Astrocyte of the hippocampus (primary cell): ENCODE results near the gene RBM18.

Source experiments
- DNase-seq: peaks from one replicate; pipeline ENCODE4 v3.0.0; 2011; ENCODE audit warnings: low read depth, low spot score

The RBM18 gene

DNA sequence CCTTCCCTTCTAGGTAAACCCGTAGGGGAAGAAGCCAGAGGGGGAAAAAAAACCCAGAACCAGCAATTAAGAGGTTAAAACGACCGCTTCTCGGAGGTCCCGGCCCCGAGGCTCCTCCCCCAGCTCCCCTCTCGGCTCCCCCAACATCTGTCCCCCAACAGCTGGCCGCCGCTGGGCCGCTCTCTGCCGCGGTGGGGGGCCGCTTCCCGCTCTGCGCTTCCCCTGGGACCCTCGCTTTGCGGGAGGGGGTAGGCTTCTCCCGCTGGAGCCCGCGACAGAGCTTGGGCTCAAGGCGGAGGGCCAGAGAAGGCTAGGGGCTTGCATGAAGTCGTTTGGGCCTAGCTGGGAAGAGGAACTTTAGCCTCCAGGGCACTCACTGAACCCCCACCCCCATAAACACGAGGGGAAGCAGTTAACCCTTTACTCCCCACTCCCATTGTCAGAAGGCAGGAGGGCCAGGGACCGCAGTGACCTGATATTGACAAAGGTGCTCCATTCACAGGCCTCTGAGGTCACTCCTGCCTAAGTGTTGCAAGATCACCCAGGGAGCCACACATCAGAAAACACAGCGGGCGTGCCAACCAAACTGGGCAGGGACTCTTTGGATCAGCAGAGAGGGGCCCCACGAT is 43.3 kb downstream of the RBM18 start:
- DNase-seq: no peak

- no peak for DNase-seq
Measured at GRCh38 chr9:122220673-122221182, 43.9 kb downstream of the RBM18 start.

GRCh38 chr9:122219856-122220672 is 44.6 kb downstream of the RBM18 start:
- DNase-seq: peak; percentile 41

DNA sequence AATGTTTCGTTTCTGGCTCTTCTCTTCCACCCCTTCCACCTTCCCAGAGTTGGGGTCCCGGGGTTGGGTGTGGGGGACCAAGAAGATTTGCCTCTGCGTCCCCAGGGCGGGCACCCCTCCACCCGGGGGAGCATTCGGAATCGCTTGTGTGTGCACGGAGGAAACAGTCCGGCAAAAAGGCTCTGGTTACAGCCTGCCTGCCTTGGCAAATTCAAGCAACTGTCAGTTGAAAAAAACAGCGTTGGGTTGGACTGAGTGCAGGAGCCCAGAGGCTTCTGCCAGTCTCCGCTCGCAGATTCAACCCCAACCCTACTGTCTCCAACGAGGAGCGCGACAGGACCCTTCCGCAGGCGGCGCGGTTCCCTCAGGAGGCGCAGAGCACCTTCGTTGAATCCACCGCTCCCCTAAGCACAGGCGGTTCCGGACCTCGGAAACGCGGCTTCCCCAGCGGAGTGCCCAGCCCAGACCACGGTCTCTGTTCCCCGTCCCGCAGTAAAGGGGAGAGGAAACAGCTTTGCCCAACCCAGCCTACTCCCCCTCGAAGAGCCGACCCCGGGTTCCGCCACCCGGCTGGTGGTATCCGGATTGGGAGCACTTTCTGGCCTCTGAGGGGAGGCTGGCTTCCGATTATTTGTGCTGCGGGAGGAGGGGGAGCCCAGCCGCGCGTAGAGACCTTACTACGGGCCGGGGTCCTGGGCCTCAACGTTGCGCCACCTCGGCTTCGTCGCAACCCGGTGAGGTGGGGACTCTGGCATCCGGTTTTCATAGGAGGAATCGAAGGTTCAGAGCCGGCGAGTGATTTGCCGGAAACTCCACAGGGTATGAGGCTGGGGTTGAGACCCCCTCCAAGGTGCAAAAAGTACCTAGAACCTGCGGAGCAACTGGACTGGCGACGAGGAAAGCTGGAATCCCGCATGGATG is 45.4 kb downstream of the RBM18 start:
- DNase-seq: peak; percentile 42

DNA sequence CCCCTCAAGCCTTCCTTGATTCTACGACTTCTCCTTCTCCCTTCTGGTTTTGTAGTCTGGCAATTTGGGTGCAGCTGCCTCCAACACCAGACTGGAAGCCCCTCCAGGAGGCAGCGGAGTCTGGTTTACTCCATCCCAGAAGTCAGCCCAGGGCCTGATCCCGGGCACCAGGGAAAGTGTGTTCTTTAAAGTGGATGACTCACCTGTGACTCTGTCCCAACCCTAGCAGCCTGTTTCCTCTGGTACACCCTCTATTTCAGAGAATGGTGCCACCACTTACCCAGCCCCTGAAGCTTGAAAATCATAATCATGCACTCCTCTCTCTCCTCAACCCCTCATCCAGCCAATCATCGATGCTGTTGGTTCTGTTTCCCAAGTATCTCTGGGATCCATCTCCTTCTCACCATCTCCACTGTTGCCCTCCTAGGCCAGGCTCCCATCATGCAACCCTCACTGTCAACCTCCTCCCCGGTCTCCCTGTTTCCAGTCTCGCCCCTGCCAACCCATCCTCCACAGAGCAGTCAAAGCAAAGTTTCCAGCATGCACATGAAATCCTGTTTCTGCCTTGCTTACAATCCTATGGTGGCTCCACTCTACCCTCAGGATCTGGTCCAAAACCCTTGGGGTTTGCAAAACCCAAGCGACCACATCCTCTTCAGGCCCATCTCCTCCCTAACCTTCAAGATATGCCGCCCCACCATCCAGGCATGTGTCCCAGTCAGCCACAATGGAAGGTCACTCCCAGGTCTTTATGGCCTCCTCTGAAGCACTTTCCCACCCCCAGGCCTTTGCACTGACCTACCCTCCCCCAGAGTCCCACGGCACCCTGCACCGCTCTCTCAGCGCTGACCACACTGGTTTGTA is 46.3 kb downstream of the RBM18 start:
- no peak for DNase-seq

DNA sequence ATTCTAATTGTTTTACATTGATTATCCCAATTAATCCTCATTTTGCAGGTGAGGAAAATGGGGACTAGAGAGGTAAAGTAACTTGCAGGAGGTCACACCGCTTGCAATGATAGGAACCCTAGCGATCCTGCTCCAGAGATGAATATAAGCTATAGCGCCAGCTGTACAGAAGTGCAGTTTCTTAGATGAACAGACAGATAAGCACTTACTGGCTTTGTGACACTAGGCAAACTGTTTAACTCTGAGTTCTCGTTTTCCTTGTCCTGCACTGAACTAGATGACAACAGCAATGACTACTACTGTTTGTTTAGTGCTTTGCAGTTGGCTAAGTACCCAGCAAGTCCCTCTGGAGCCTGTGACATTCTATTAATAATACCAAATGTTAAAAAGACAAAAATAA is 47.0 kb downstream of the RBM18 start:
- no peak for DNase-seq

DNA sequence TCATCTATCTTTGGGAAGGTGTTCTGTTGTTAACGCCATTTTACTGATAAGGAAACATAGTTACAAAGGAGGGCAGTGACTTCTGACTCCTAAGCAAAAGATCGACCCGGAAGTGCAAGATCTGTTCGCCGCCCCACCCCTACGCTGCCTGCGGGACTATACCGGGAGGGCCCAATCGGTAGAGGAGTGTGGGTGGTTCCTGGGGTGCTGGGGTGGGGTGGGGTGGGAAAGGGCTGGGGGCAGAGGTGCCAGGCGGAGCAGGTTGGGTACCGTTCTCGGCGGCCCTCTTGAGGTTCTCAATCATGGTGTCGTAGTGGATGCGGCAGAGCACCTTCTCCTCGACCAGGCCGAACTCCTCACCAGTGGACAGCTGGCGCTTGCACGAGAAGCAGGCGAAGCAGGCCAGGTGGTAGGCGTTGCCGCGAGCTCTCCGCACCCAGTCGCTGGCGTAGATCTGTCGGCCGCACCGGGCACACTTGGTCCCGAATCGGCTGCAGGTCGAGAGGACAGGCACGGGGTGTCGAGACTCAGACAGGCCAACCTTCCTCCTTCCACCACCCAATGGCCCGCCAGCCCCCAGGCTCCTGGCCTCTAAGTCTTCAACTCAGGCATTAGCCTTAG is 47.7 kb downstream of the RBM18 start:
- DNase-seq: no peak

DNA sequence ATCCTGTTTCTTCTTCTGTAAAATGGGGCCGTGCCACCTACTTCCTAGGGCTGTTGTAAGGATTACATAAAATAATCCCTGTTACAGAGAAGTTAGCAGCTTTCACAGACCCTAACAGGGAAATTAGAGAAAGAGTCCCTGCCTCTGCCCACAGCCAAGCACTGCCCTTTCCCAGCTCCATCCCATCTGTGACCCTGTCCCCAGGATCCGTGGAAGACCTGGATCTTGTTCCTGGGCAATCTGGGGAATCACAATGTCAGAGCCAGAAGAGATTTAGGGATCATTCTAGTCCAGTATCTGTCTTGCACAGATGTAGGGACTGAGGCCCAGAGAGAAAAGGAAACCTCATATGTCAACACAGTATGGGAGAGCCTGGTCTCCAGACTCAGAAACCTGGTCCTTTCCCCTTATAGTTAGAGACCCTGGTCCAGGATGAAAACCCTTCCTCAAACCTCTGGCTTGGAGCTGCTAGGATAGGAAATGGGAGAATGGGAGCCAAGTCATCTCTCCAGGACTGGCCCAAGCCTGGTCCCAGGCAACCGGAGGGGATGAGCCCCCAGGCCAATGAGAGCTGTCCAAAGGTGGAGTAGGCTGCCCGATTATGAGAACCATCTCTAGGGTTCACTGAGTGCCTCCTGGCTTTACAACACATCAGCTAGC is 48.4 kb downstream of the RBM18 start:
- no peak for DNase-seq

- DNase-seq: no peak
Measured at GRCh38 chr9:122215663-122216062, 49.0 kb downstream of the RBM18 start.

GRCh38 chr9:122214507-122214906 is 50.1 kb downstream of the RBM18 start:
- DNase-seq: no peak

DNA sequence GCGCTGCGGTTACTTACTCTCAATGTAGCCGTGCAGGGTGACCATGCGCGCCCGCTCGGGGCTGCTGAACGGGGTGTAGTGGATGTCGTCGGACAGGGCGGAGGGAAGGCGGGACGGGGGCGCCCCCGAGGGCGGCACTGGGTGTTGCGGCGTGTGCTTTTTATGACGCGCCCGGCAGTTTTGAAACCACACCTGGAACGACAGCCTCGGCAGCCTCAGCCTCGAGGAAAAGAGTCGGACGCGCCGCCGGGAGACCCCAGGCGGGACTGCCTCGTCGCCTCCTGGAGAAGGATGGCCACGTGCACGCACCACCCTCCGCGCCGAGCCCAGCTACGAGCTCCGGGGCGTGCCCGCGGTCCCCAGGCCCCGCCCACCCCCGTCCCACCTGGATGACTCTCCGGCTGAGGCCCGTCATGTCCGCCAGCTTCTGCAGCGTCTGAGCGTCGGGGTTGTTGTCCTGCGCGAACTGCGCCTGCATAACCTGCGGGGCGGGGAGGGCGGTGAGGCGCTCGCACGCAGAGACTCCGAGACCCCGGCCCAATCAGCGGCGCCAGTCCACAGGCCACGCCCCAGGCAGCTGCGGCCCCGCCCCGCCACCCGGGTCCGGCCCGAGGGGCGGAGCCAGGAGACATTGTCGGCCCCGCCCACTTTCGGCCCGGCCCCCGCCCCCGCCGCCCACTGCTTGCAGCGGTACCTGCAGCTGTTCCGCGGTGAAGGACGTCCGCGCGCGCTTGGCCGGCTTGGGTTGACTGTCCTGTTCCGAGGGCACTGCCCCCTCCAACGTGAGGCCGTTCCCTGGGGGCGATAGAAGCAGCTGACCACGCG is 50.8 kb downstream of the RBM18 start:
- peak; percentile 50 for DNase-seq

- no peak for DNase-seq
Measured at GRCh38 chr9:122213102-122213588, 51.5 kb downstream of the RBM18 start.

GRCh38 chr9:122212473-122213004 is 52.1 kb downstream of the RBM18 start:
- no peak for DNase-seq

DNA sequence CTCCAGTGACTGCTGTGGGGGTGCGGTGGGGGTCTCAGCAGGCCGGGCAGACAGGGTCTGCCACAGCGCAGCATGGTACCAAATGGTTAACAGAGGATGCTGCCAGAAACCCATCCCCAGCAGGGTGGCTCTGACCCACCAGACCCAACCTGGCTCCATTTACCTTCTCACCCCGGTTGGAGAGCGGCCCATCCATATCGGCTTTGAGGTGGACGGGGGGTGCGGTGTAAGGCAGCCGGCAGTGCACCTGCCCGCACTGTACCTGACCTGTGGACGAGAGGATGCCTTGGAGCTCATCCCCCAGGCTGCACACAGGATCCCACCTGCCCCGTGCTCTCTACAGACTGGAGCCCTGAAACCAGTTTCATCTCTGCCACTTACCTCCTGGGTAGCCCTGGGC is 55.2 kb downstream of the RBM18 start:
- no peak for DNase-seq

DNA sequence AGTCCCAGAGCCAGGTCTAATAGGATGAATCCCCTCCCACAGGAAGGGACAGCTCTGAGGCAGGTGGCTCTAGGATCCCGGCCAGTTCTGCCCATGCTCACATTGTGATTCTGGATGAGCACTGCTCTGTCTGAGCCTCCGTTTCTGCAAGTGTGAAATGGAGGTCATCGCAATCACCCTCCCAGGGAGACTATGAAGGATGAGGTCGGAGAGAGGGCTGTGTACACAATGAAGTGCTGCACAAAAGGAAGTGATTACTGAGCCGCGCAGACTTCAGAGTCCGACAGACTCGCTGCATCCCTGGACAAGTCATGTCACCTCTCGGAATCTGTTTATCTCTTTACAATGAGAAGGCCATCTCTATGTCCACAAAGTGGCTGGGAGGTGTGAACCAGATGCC is 57.5 kb downstream of the RBM18 start:
- DNase-seq: no peak

- peak; percentile 96 for DNase-seq
Measured at GRCh38 chr9:122206118-122207046, 58.3 kb downstream of the RBM18 start.

DNA sequence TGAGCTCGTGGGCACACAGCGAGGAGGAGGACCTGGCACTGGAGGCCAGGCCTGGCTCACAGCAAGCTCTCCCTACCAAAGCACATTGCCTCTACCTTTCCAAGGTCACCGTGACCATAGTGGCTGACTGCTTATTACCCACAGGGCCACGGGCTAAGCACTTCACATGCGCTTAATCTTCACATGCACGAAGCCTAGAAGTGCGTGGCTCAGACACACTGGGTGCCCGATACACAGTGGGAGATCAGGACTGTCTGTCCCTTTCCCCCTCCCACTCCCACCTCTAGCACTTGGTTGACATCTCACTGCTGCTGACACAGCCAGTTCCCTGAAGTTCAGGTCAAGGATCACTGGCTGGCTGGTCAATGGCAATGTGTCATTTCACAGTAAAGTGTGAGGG is 59.5 kb downstream of the RBM18 start:
- DNase-seq: no peak

- DNase-seq: no peak
Measured at GRCh38 chr9:122204491-122204890, 60.1 kb downstream of the RBM18 start.
